ENCODE measurements around the gene MMS19.

GRCh38 chr10:97531401-97531986 is 33.3 kb upstream of the MMS19 start:
- TF ChIP-seq CTCF (IDR thresholded peaks at IDR 0.05) (no peak), POLR2A (IDR thresholded peaks at IDR 0.05) (no peak), EP300 (IDR thresholded peaks at IDR 0.05) (no peak)
